ENCODE data around the gene SS18L1. TPM values are rescaled to one million over a fixed set of nuclear protein-coding genes. Genes with fewer than 3 reads are reported as not detected.

SS18L1 gene
- total and polyA plus RNA-seq, 10 of the 15 experiments (the other 5 are each of a cell fraction or from before 2014, with no cell fraction given) = 1.8 to 20.0 (median 6.6) TPM

- Histone ChIP-seq H3K4me1 (ENCODE audit: control insufficient read depth, insufficient read depth, low read length) (peaks cover 12% of the 10 kb centered on the region), H2AFZ (ENCODE audit: control insufficient read depth, low read depth, low read length) (no peak overlapping the region), H3K9me3 (replicated peaks; ENCODE audit: control insufficient read depth, insufficient read depth, low read length) (no peaks in the 10 kb centered on the region), H3K27ac (ENCODE audit: control insufficient read depth, insufficient read depth) (peak overlapping the region; percentile 80), H3K4me3 (peak overlapping the region; percentile 93), H3K79me2 (ENCODE audit: control insufficient read depth, insufficient read depth, low read length) (peaks cover 79% of the 10 kb centered on the region), H3K4me2 (ENCODE audit: control insufficient read depth, insufficient read depth) (peak overlapping the region; percentile 95), H3K36me3 (ENCODE audit: control insufficient read depth in 2 of 2, insufficient read depth in 2 of 2, low read length in 1 of 2) (peaks cover 20 to 30% of the 10 kb centered on the region in 2 experiments), H3K9ac (ENCODE audit: control insufficient read depth, insufficient read depth, low read length) (peak overlapping the region; percentile 90), H4K20me1 (ENCODE audit: control insufficient read depth, insufficient read depth) (peaks cover 16% of the 10 kb centered on the region), H3K27me3 (replicated peaks in 1 of 2; ENCODE audit: control insufficient read depth in 2 of 2, insufficient read depth in 2 of 2, low read length in 1 of 2) (no peaks in the 10 kb centered on the region)
- ChIA-PET SMC1A (ENCODE audit: uncharacterized antibody, unreplicated experiment) (interaction anchor here (0.5 to 2.0 kb wide), 4 partner anchors 18 to 1488 kb away, joined by 4 to 14 read pairs (median 6); no protein-coding TSS in a partner anchor), CTCF (interaction anchor here (0.6 to 1.8 kb wide), 8 partner anchors 10 to 134 kb away, joined by 3 to 26 read pairs (median 4); partner anchors contain the start of gene LSM14B), POLR2A (interaction anchor here (1.0 to 1.7 kb wide), 6 partner anchors 15 to 75 kb away, joined by 3 to 8 read pairs (median 4); no protein-coding TSS in a partner anchor), RAD21 (ENCODE audit: unreplicated experiment) (interaction anchor here (1.9 kb wide), 1 partner anchor 131 kb away, joined by 16 read pairs; no protein-coding TSS in a partner anchor)
- intact Hi-C loops (cut with micrococcal nuclease; ENCODE audit: unreplicated experiment) (loop anchor here (2.0 to 5.0 kb wide), 2 partner anchors 20 to 80 kb away; partner anchors contain the start of gene LSM14B), in situ Hi-C loops (cut with MboI) (no loop called here)
- no peak for FAIRE-seq
- WGBS (ENCODE audit: insufficient coverage, insufficient replicate concordance, low lambda C conversion rate, missing lambda C conversion rate) = 1% methylated on average over 55 of the region's 71 CpGs
- ATAC-seq = peak; percentile 19
- no peak for DNase-seq (ENCODE audit: low read depth, low spot score)
- BruUV-seq (replicated peaks) = no TSS peak
- TF ChIP-seq HDGF (IDR thresholded peaks at IDR 0.05) = no peak
- TF ChIP-seq NR2F1 (conservative IDR thresholded peaks at IDR 0.05) = peak; percentile 41; the same call in 1 of the 2 replicates
- no peak for TF ChIP-seq MLLT1 (IDR thresholded peaks at IDR 0.05)
- TF ChIP-seq SREBF1 (IDR thresholded peaks at IDR 0.05; ENCODE audit: low read length) = no peak
- TF ChIP-seq BCLAF1 (IDR thresholded peaks at IDR 0.05) = no peak
- TF ChIP-seq WRNIP1 (IDR thresholded peaks at IDR 0.05; ENCODE audit: borderline replicate concordance, low read depth, low read length) = no peak
- no peak for TF ChIP-seq FOXK2 (IDR thresholded peaks at IDR 0.05)
- no peak for TF ChIP-seq HDAC2 (IDR thresholded peaks at IDR 0.05)
- no peak for TF ChIP-seq POU2F2 (IDR thresholded peaks at IDR 0.05; ENCODE audit: borderline replicate concordance, low read depth, low read length)
- no peak for TF ChIP-seq TAF1 (IDR thresholded peaks at IDR 0.05; ENCODE audit: borderline replicate concordance, low read depth, low read length)
- TF ChIP-seq, protein P1, sequence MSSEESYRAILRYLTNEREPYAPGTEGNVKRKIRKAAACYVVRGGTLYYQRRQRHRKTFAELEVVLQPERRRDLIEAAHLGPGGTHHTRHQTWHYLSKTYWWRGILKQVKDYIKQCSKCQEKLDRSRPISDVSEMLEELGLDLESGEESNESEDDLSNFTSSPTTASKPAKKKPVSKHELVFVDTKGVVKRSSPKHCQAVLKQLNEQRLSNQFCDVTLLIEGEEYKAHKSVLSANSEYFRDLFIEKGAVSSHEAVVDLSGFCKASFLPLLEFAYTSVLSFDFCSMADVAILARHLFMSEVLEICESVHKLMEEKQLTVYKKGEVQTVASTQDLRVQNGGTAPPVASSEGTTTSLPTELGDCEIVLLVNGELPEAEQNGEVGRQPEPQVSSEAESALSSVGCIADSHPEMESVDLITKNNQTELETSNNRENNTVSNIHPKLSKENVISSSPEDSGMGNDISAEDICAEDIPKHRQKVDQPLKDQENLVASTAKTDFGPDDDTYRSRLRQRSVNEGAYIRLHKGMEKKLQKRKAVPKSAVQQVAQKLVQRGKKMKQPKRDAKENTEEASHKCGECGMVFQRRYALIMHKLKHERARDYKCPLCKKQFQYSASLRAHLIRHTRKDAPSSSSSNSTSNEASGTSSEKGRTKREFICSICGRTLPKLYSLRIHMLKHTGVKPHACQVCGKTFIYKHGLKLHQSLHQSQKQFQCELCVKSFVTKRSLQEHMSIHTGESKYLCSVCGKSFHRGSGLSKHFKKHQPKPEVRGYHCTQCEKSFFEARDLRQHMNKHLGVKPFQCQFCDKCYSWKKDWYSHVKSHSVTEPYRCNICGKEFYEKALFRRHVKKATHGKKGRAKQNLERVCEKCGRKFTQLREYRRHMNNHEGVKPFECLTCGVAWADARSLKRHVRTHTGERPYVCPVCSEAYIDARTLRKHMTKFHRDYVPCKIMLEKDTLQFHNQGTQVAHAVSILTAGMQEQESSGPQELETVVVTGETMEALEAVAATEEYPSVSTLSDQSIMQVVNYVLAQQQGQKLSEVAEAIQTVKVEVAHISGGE (CRISPR knock-in tag; IDR thresholded peaks at IDR 0.05) = no peak
- TF ChIP-seq CEBPB (IDR thresholded peaks at IDR 0.05; ENCODE audit: borderline replicate concordance in 1 of 2, low read depth in 2 of 2, low read length in 2 of 2) = no peak
- no peak for TF ChIP-seq ZBED1 (IDR thresholded peaks at IDR 0.05; ENCODE audit: borderline replicate concordance)
Measured at GRCh38 chr20:62142252-62143080, 1.1 kb upstream of the SS18L1 start.
